Measurements from ENCODE around the gene ARPC5L.
"Not testable (repeated sequence)": the region's sequence is repeated elsewhere in the genome, so short reads cannot be mapped to it uniquely, and the experiment has no call there.

The ARPC5L gene

GRCh38 chr9:124839612-124840299 is 22.2 kb upstream of the ARPC5L start:
- Histone ChIP-seq H3K36me3 (no peaks in the 10 kb centered on the region), H3K9me3 (no peaks in the 10 kb centered on the region), H3K27ac (no peak overlapping the region), H3K4me3 (ENCODE audit: low read depth in 1 of 2, low read length in 1 of 2) (no peak overlapping the region), H3K27me3 (peaks cover 45% of the 10 kb centered on the region), H3K4me1 (ENCODE audit: control insufficient read depth in 1 of 2, insufficient read depth in 1 of 2, low read depth in 1 of 2, low read length in 1 of 2) (no peaks in the 10 kb centered on the region)
- TF ChIP-seq CTCF (IDR thresholded peaks at IDR 0.05), result no peak

- TF ChIP-seq CTCF (IDR thresholded peaks at IDR 0.05), result no peak
- Histone ChIP-seq H3K4me3 (ENCODE audit: low read depth in 1 of 2, low read length in 1 of 2) (no peak overlapping the region), H3K27me3 (peaks cover 45% of the 10 kb centered on the region), H3K4me1 (ENCODE audit: control insufficient read depth in 1 of 2, insufficient read depth in 1 of 2, low read depth in 1 of 2, low read length in 1 of 2) (no peaks in the 10 kb centered on the region), H3K27ac (no peak overlapping the region), H3K36me3 (no peaks in the 10 kb centered on the region), H3K9me3 (no peaks in the 10 kb centered on the region)
Measured at GRCh38 chr9:124840300-124840833, 21.6 kb upstream of the ARPC5L start.

GRCh38 chr9:124841075-124841821 is 20.7 kb upstream of the ARPC5L start:
- Histone ChIP-seq H3K4me1 (ENCODE audit: control insufficient read depth in 1 of 2, insufficient read depth in 1 of 2, low read depth in 1 of 2, low read length in 1 of 2) (no peaks in the 10 kb centered on the region), H3K27ac (no peak overlapping the region), H3K36me3 (no peaks in the 10 kb centered on the region), H3K9me3 (no peaks in the 10 kb centered on the region), H3K27me3 (peaks cover 44% of the 10 kb centered on the region), H3K4me3 (ENCODE audit: low read depth in 1 of 2, low read length in 1 of 2) (no peak overlapping the region)
- no peak for TF ChIP-seq CTCF (IDR thresholded peaks at IDR 0.05)

GRCh38 chr9:124843456-124844034 is 18.4 kb upstream of the ARPC5L start:
- H3K4me1 ChIP-seq (ENCODE audit: control insufficient read depth in 1 of 2, insufficient read depth in 1 of 2, low read depth in 1 of 2, low read length in 1 of 2), result no peaks in the 10 kb centered on the region
- H3K9me3 ChIP-seq, result no peaks in the 10 kb centered on the region
- TF ChIP-seq CTCF (IDR thresholded peaks at IDR 0.05), result no peak
- no peak overlapping the region for H3K27ac ChIP-seq
- no peaks in the 10 kb centered on the region for H3K36me3 ChIP-seq
- peaks cover 21% of the 10 kb centered on the region for H3K27me3 ChIP-seq
- no peak overlapping the region for H3K4me3 ChIP-seq (ENCODE audit: low read depth in 1 of 2, low read length in 1 of 2)

GRCh38 chr9:124844291-124844690 is 17.6 kb upstream of the ARPC5L start:
- Histone ChIP-seq H3K9me3 (no peaks in the 10 kb centered on the region), H3K36me3 (no peaks in the 10 kb centered on the region), H3K27ac (no peak overlapping the region), H3K4me1 (ENCODE audit: control insufficient read depth in 1 of 2, insufficient read depth in 1 of 2, low read depth in 1 of 2, low read length in 1 of 2) (no peaks in the 10 kb centered on the region), H3K27me3 (peaks cover 14% of the 10 kb centered on the region), H3K4me3 (ENCODE audit: low read depth in 1 of 2, low read length in 1 of 2) (no peak overlapping the region)
- TF ChIP-seq CTCF (IDR thresholded peaks at IDR 0.05), result no peak

GRCh38 chr9:124846467-124846866 is 15.5 kb upstream of the ARPC5L start:
- not testable (repeated sequence) for H3K27ac ChIP-seq; H3K27me3 ChIP-seq; H3K4me3 ChIP-seq (ENCODE audit: low read depth in 1 of 2, low read length in 1 of 2); H3K9me3 ChIP-seq; H3K4me1 ChIP-seq (ENCODE audit: control insufficient read depth in 1 of 2, insufficient read depth in 1 of 2, low read depth in 1 of 2, low read length in 1 of 2); H3K36me3 ChIP-seq

All from neutrophil (primary cell).